AG04450 (cell line): ENCODE results near the gene GANC. TPM values are rescaled to one million over a fixed set of nuclear protein-coding genes. Genes with fewer than 3 reads are reported as not detected.

Experiments used
- CTCF ChIA-PET: fragments of 300-600, 350-600 bp; formaldehyde crosslinking; extraction: SDS; loops from one replicate; lab custom pipeline; 2022; ENCODE audit warnings: antibody characterized with exemption, inconsistent platforms; lab: Charles Lee
- POLR2A ChIA-PET: fragments of 350-600 bp; formaldehyde crosslinking; extraction: SDS; loops from one replicate; lab custom pipeline; 2021; ENCODE audit warnings: antibody characterized with exemption, inconsistent platforms; lab: Yijun Ruan, JAX
- DNase-seq: peaks from one replicate; pipeline ENCODE4 v3.0.0-alpha.2; 2011; ENCODE audit warnings: low read depth, low spot score
- H3K27ac ChIP-seq: one replicate; pipeline ENCODE4 v1.5.1; 2012; ENCODE audit warnings: low read depth, low read length, control low read depth
- H3K27me3 ChIP-seq: one replicate; pipeline ENCODE4 v1.6.0; 2012; ENCODE audit warnings: low read length; ENCODE audit not compliant: control insufficient read depth, insufficient read depth
- H3K4me3 ChIP-seq: 2 replicates; pipeline ENCODE4 v1.5.1; 2011; ENCODE audit warnings: mild to moderate bottlenecking, low read depth, low read length, control low read depth
- H3K9me3 ChIP-seq: 2 replicates; pipeline ENCODE4 v1.5.1; 2012; ENCODE audit warnings: low read length; ENCODE audit not compliant: control insufficient read depth, insufficient read depth
- CTCF ChIP-seq: IDR thresholded peaks from 2 replicates; pipeline ENCODE4 v1.5.1; 2011; ENCODE audit warnings: low read depth, low read length, control low read depth, inconsistent platforms
- polyA plus RNA-seq: library from polyadenylated mRNA; depleted of rRNA; stranded (reverse); fragments of >200 nt; gene quantifications from 2 replicates; pipeline ENCODE4 v1.2.3, GENCODE V29; 2011

GANC gene
- polyA plus RNA-seq, 1 experiment: 16.5 TPM

GRCh38 chr15:42392309-42393024 lies 119.5 kb downstream of the GANC start:
- TF ChIP-seq CTCF: no peak
- no peaks in the 10 kb centered on the region for H3K9me3 ChIP-seq
- H3K27ac ChIP-seq: no peak overlapping the region
- H3K4me3 ChIP-seq: no peak overlapping the region
- POLR2A ChIA-PET: no interaction called here
- peaks cover 4% of the 10 kb centered on the region for H3K27me3 ChIP-seq
- CTCF ChIA-PET: no interaction called here
- DNase-seq: no peak

GRCh38 chr15:42394106-42394505 lies 121.1 kb downstream of the GANC start:
- TF ChIP-seq CTCF: no peak
- Histone ChIP-seq H3K9me3 (no peaks in the 10 kb centered on the region), H3K27me3 (peaks cover 4% of the 10 kb centered on the region), H3K27ac (no peak overlapping the region), H3K4me3 (no peak overlapping the region)
- CTCF ChIA-PET: no interaction called here
- DNase-seq: no peak
- POLR2A ChIA-PET: interaction anchor here (0.7 kb wide), 1 partner anchor 13 kb away, joined by 4 read pairs; no protein-coding TSS in a partner anchor

- POLR2A ChIA-PET: no interaction called here
- no peak for DNase-seq
- H3K9me3 ChIP-seq: no peaks in the 10 kb centered on the region
- no peak overlapping the region for H3K4me3 ChIP-seq
- no peaks in the 10 kb centered on the region for H3K27me3 ChIP-seq
- CTCF ChIA-PET: no interaction called here
- TF ChIP-seq CTCF: no peak
- no peak overlapping the region for H3K27ac ChIP-seq
Measured at GRCh38 chr15:42395838-42396237, 122.8 kb downstream of the GANC start.

- POLR2A ChIA-PET: no interaction called here
- Histone ChIP-seq H3K27ac (no peak overlapping the region), H3K4me3 (no peak overlapping the region), H3K27me3 (no peaks in the 10 kb centered on the region), H3K9me3 (no peaks in the 10 kb centered on the region; the same call in 1 of the 2 replicates)
- TF ChIP-seq CTCF: no peak
- CTCF ChIA-PET: no interaction called here
- no peak for DNase-seq
Measured at GRCh38 chr15:42401544-42402454, 128.8 kb downstream of the GANC start.
